Measurements from ENCODE around the gene SFXN5. TPM values are rescaled to one million over a fixed set of nuclear protein-coding genes. Genes with fewer than 3 reads are reported as not detected.
"Not testable (repeated sequence)": the region's sequence is repeated elsewhere in the genome, so short reads cannot be mapped to it uniquely, and the experiment has no call there.

SFXN5 gene
- total RNA-seq, 1 donor from 2014 or later = 21.9 TPM

- DNase-seq (ENCODE audit: low spot score) = no peak
Measured at GRCh38 chr2:72908741-72909140, 162.8 kb downstream of the SFXN5 start.

- not testable (repeated sequence) for DNase-seq (ENCODE audit: low spot score)
Measured at GRCh38 chr2:72907369-72907768, 164.1 kb downstream of the SFXN5 start.

- no peak for DNase-seq (ENCODE audit: low spot score)
Measured at GRCh38 chr2:72901426-72901825, 170.1 kb downstream of the SFXN5 start.

- no peak for DNase-seq (ENCODE audit: low spot score)
Measured at GRCh38 chr2:72900191-72900825, 171.2 kb downstream of the SFXN5 start.

GRCh38 chr2:72898585-72898906 is 173.0 kb downstream of the SFXN5 start:
- no peak for DNase-seq (ENCODE audit: low spot score)

GRCh38 chr2:72897785-72898584 is 173.5 kb downstream of the SFXN5 start:
- DNase-seq (ENCODE audit: low spot score) = no peak

GRCh38 chr2:72896446-72896845 is 175.1 kb downstream of the SFXN5 start:
- DNase-seq (ENCODE audit: low spot score) = no peak

GRCh38 chr2:72895759-72896281 is 175.7 kb downstream of the SFXN5 start:
- DNase-seq (ENCODE audit: low spot score) = no peak

GRCh38 chr2:72895154-72895553 is 176.4 kb downstream of the SFXN5 start:
- DNase-seq (ENCODE audit: low spot score) = no peak

GRCh38 chr2:72894514-72894913 is 177.0 kb downstream of the SFXN5 start:
- no peak for DNase-seq (ENCODE audit: low spot score)

- no peak for DNase-seq (ENCODE audit: low spot score)
Measured at GRCh38 chr2:72893594-72894319, 177.8 kb downstream of the SFXN5 start.

- DNase-seq (ENCODE audit: low spot score) = peak; percentile 67
Measured at GRCh38 chr2:72892506-72893173, 178.9 kb downstream of the SFXN5 start.

Other genes with a start within 250 kb of the SFXN5 start
- 37.1 TPM for gene EXOC6B, start 245.7 kb downstream of the SFXN5 start, total RNA-seq
- 60.3 TPM for gene SPR, start 184.3 kb downstream of the SFXN5 start, total RNA-seq
- 0.12 TPM for gene EMX1, start 154.2 kb downstream of the SFXN5 start, total RNA-seq
- gene RAB11FIP5, start 41.2 kb upstream of the SFXN5 start, total RNA-seq = 63.0 TPM
- not detected for gene NOTO, start 130.9 kb upstream of the SFXN5 start, total RNA-seq
- 12.9 TPM for gene SMYD5, start 142.5 kb upstream of the SFXN5 start, total RNA-seq
- 20.8 TPM for gene PRADC1, start 161.5 kb upstream of the SFXN5 start, total RNA-seq
- 205 TPM for gene CCT7, start 162.6 kb upstream of the SFXN5 start, total RNA-seq
- gene FBXO41, start 212.8 kb upstream of the SFXN5 start, total RNA-seq = 8.5 TPM
- gene EGR4, start 221.8 kb upstream of the SFXN5 start, total RNA-seq = not detected

Measured in mucosa of gallbladder (tissue), 1 donor.